HG03469 (cell line): ENCODE measurements around the gene ZNF639.
A peak's percentile ranks its signal among the peaks of the same experiment; 100 is the strongest.

Experiments used
- ATAC-seq: cut with Tn5 transposase; IDR thresholded peaks from one replicate; pipeline ENCODE4 v1.9.1; 2021; ENCODE audit warnings: mild to moderate bottlenecking, moderate library complexity, moderate number of reproducible peaks; ENCODE audit not compliant: unreplicated experiment

The ZNF639 gene

GRCh38 chr3:179309225-179310078 is 13.4 kb upstream of the ZNF639 start:
- peak; percentile 90 for ATAC-seq

GRCh38 chr3:179318876-179319275 is 4.0 kb upstream of the ZNF639 start:
- ATAC-seq = no peak

- ATAC-seq = no peak
These were observed 1.1 kb upstream of the ZNF639 start for GRCh38 chr3:179321668-179322285.

DNA sequence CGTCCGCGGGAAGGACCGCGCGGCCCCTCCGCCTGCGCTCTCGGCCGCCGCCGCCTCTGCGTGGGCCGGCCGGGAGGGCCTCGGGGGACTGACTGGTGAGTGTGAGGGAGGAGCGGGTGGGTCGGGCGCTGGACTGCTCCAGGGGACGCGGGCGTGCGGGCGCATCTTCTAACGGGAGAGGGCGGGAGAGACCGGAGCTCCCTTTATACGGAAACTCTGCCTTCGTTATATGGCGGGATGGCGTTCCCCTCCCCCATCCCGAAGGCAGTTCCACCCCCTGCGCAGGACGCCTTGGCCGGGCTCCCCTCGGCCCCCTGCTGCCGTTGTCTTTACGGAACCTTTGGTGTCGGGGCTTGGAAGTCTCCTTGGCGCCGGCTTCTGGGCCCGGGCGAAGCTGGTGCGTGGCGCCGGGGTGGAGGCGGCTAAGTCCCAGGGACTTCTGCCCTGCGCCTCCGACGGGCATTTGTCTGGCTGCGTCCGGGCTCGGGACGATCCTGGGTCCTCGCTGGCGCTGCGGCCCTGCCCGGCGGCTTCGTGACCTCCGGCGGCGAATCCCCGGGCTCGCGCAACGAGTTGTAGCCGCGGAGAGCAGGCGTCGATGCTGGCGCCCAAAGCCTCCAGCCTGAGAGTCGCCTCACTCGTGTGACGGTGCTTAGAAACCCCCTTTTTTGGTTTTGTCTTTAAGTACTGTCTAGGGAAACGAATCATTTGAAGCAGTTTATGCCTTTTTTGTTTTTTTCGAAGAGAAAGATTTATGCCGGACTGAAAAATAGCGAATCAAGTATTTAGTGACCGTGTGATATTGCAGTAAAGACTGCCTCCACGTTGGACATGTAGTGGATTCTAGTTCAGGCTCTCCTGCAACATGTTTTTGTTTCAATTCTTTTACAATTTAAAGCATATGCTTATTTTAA is 623 bp downstream of the ZNF639 start:
- peak; percentile 22 for ATAC-seq

DNA sequence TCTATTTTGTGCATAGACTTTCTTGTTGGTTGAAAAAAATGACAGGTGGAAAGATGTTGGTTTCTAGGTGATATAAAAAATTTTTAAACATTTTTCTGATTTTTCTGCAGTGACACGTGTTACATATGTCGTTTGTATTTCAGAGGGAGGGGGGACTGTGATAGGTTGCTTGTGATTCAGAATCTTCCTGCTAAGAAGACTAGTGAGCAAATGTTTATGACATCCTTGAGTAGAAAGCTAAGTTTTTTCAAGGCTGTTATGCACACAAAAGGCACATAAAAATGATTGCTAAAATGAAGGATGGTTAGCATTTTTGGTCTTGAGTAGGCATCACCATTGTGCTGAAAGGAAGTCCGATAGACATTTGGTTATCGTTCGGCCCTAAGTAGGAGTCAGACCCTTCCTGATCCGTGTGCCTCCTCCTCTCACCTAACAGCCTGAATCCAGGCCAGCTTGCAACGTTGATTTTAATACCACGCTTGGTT is 1.5 kb downstream of the ZNF639 start:
- ATAC-seq = no peak

DNA sequence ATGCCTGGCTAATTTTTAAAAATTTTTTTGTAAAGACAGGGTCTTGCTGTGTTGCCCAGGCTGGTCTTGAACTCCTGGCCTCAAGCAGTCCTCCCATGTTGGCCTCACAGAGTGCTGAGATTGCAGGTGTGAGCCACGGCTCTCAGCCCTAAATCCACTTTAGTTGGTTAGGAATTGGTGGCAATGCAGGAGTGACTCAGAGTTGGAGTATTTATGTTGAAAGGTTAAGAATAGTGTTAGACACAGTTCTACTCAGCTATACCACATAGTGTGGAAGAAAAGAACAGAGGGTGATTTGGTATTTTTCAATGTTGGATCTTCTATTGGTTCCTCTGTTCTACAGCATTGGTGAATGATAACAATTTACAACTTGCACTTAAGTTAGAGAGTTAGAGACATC is 7.6 kb downstream of the ZNF639 start:
- no peak for ATAC-seq

GRCh38 chr3:179332240-179332639 is 9.4 kb downstream of the ZNF639 start:
- ATAC-seq = no peak

- ATAC-seq = no peak
These were observed 10.3 kb downstream of the ZNF639 start for GRCh38 chr3:179333084-179333483.

DNA sequence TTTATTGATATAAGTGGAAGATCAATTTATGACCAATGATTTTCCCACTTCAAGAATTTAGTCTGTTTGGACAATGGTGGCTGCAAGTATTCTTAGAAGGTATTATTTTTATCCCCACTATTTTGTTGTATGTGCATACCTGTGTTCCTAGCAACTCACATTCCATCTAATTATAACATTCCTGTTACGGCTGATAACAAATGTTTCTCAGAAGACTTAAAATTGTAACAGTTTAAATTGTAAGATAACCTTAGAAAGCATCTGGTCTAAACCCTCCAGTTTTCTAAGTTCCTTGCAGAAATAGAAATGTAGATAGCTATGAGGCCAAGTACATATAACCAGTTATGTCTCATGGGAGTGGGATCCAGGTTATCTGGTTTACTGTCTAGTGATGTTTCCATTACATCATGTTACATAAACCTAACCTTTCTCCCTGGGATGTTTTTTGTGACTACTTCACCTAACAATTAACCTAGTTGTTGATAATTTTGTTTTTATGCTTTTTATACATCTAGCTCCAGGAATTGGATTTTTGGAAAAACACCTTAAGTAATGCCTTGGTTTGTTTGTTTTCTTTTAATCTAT is 13.6 kb downstream of the ZNF639 start:
- no peak for ATAC-seq

GRCh38 chr3:179347345-179348194 is 24.7 kb downstream of the ZNF639 start, which contains the start of gene MFN1:
Gene MFN1, plus strand, starts transcription at chr3:179347709. Its CDS starts 1,143 bp downstream, at chr3:179348852.
- peak; percentile 81 for ATAC-seq

- ATAC-seq = peak; percentile 79
These were observed 25.6 kb downstream of the ZNF639 start for GRCh38 chr3:179348325-179349013.

- ATAC-seq = no peak
These were observed 33.2 kb downstream of the ZNF639 start for GRCh38 chr3:179355996-179356395.

GRCh38 chr3:179363332-179363731 is 40.5 kb downstream of the ZNF639 start:
- ATAC-seq = no peak

DNA sequence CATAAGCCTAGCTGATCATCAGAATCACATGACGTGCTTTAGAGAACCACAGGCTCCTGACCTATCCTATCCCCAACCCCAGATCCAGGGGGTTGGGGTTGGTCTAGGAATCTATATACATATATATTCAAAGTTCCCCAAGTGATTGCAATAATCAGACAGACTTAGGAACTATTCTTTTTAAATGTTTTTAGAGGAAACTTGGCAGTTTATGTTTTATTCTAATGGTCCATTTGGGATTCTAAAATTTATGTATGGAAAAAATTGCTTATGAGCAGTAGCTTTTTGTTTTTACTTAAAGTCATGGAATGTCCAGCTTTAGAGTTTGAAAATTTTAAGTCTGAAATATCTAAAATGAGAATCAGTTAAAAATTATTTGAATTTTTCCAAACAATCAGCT is 46.8 kb downstream of the ZNF639 start:
- no peak for ATAC-seq

DNA sequence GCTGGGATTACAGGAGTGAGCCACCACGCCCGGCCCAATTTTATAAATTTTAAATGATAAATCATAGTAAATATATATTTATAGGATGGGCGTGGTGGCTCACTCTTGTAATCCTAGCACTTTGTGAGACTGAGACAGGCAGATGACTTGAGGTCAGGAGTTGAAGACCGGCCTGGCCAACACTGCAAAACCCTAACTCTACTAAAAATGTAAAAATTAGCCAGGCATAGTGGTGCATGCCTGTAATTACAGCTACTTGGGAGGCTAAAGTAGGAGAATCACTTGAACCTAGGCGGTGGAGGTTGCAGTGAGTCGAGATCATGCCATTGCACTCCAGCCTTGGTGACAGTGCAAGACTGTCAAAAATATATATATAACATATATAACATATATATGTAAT is 51.1 kb downstream of the ZNF639 start:
- no peak for ATAC-seq

DNA sequence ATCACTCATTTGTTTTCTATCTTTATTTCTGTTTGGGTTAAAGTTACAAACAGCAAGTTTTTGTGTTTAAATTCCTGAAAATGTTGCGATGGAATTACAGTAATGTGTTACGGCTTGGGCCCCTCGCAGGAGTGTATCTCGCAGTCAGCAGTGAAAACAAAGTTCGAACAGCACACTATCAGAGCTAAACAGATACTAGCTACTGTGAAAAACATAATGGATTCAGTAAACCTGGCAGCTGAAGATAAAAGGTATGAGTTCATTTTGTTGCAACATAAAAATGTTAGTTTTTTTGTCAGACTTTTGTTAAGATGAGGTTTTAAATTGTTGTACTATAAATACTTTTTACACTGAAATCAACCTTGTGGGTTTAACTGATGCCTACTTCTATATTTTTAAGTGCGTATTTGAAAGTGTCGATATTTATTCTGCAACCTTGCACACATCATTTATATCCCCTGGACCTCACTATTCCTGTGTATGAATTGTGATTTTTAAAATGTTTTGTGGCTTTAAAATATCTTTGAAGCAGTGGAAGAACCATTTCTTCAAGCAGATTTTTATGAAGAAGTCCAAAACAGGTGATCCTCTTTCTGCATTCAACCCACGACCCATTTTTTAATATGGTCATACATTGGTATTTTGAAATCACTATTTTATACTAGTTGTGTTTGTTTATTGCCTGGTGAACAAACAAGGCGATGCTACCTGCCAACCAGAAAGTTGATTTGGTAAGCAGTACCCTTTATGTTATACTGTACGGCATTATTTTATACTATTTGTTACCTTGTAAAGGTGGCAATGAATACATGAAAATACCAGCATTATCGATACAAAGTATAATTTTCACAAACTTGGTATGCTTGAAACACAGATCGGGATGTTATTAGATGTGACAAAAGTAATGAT is 52.5 kb downstream of the ZNF639 start:
- ATAC-seq = no peak

DNA sequence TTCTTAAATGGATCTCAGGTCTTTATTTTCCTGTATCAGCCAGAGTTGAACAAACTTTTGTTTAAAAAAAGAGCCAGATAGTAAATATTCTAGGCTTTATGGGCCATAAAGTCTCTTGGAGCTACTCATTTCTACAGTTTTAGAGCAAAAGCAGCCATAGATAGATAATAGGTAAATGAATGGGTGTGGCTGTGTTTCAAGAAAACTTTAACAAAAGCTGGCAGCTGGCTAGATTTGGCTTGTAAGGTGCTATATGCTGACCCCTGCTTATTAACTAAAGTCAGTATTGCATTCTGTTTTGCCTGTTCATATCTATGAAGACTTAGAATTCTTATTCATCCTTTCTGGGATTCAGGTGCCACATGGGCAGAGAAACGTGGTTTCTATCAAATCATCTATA is 53.6 kb downstream of the ZNF639 start:
- no peak for ATAC-seq
